OCI-LY1 (cell line): Measurements from ENCODE around the gene GTPBP3.

Experiments used
- CTCF ChIP-seq: fragments of 200-600 bp; sonication (generic), shearing (Covaris generic); IDR thresholded peaks from 2 replicates; pipeline ENCODE4 v1.5.1; 2017; ENCODE audit warnings: mild to moderate bottlenecking, antibody characterized with exemption, low read length, moderate library complexity, mixed read lengths
- EZH2 ChIP-seq: fragments of 200-600 bp; sonication (generic), shearing (Covaris generic); IDR thresholded peaks from 2 replicates; pipeline ENCODE4 v1.8.0; 2017; ENCODE audit warnings: borderline replicate concordance, mixed run types, mild to moderate bottlenecking, antibody characterized with exemption, low read length, moderate library complexity, mixed read lengths

- TF ChIP-seq CTCF (no peak), EZH2 (no peak)
Measured at GRCh38 chr19:17351815-17352435, 14.6 kb downstream of the GTPBP3 start.
